Activated T-cell treated with anti-CD3 and anti-CD28 coated beads for 4 hours (primary cell): ENCODE measurements around the gene BTBD1.

Source experiments
- DNase-seq: peaks from one replicate; pipeline ENCODE4 v3.0.0-alpha.2; 2020

BTBD1 gene

GRCh38 chr15:83066734-83067637 lies at the start of gene BTBD1:
Gene BTBD1, minus strand, starts transcription at chr15:83067252. Its CDS starts 101 bp downstream, at chr15:83067151.
- peak; percentile 72 for DNase-seq

GRCh38 chr15:83115831-83116565 lies 48.9 kb upstream of the BTBD1 start:
- no peak for DNase-seq

GRCh38 chr15:83115410-83115809 lies 48.4 kb upstream of the BTBD1 start:
- no peak for DNase-seq

- DNase-seq = no peak
Observed at GRCh38 chr15:83114856-83115255, 47.8 kb upstream of the BTBD1 start.

- DNase-seq = no peak
Observed at GRCh38 chr15:83113881-83114674, 47.0 kb upstream of the BTBD1 start.

GRCh38 chr15:83112956-83113299 lies 45.9 kb upstream of the BTBD1 start:
- DNase-seq = no peak

- DNase-seq = no peak
Observed at GRCh38 chr15:83112233-83112955, 45.3 kb upstream of the BTBD1 start.

GRCh38 chr15:83111149-83111548 lies 44.1 kb upstream of the BTBD1 start:
- DNase-seq = no peak

- DNase-seq = no peak
Observed at GRCh38 chr15:83110381-83110780, 43.3 kb upstream of the BTBD1 start.

- no peak for DNase-seq
Observed at GRCh38 chr15:83109532-83109931, 42.5 kb upstream of the BTBD1 start.

- no peak for DNase-seq
Observed at GRCh38 chr15:83108266-83109219, 41.5 kb upstream of the BTBD1 start.

- no peak for DNase-seq
Observed at GRCh38 chr15:83107841-83108181, 40.8 kb upstream of the BTBD1 start.

GRCh38 chr15:83106994-83107840 lies 40.2 kb upstream of the BTBD1 start, which contains the start of gene TM6SF1:
Gene TM6SF1, plus strand, starts transcription at chr15:83107645. Its CDS starts 36 bp downstream, at chr15:83107681.
- DNase-seq = no peak

- no peak for DNase-seq
Observed at GRCh38 chr15:83105440-83105839, 38.4 kb upstream of the BTBD1 start.

- no peak for DNase-seq
Observed at GRCh38 chr15:83104141-83104540, 37.1 kb upstream of the BTBD1 start.

- DNase-seq = no peak
Observed at GRCh38 chr15:83102346-83102745, 35.3 kb upstream of the BTBD1 start.

- no peak for DNase-seq
Observed at GRCh38 chr15:83100097-83100646, 33.1 kb upstream of the BTBD1 start.

GRCh38 chr15:83099290-83099689 lies 32.2 kb upstream of the BTBD1 start:
- no peak for DNase-seq

GRCh38 chr15:83098079-83098478 lies 31.0 kb upstream of the BTBD1 start:
- no peak for DNase-seq

- DNase-seq = no peak
Observed at GRCh38 chr15:83094583-83094982, 27.5 kb upstream of the BTBD1 start.
